Measurements from ENCODE around the gene LINGO3.

Gene LINGO3

DNA sequence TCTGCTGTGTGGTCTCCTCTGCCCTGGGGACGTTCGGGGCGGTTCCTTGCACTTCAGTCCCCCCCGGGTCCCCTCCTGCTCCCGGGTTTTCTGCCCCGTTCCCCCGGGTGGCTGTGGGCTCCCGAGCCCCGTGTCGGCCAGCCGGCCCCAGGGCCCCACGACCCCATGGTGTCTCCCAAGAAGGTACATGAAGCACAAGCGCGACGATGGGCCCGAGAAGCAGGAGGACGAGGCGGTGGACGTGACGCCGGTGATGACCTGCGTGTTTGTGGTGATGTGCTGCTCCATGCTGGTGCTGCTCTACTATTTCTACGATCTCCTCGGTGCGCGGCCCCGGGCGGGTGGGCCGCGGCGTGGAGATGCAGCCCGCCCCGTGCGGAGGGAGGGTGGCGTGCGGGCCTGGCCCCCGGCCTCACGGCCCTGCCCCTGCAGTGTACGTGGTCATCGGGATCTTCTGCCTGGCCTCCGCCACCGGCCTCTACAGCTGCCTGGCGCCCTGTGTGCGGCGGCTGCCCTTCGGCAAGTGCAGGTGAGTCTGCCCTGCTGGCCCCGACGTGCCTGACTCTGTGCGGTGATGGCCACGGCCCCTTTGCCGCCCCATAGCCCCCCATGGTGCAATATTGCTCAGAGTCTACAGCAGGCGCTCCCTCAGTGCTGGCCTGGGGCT, 31.8 kb upstream of the LINGO3 start:
- DNase-seq (ENCODE audit: low read depth in 2 of 2): no peak

DNA sequence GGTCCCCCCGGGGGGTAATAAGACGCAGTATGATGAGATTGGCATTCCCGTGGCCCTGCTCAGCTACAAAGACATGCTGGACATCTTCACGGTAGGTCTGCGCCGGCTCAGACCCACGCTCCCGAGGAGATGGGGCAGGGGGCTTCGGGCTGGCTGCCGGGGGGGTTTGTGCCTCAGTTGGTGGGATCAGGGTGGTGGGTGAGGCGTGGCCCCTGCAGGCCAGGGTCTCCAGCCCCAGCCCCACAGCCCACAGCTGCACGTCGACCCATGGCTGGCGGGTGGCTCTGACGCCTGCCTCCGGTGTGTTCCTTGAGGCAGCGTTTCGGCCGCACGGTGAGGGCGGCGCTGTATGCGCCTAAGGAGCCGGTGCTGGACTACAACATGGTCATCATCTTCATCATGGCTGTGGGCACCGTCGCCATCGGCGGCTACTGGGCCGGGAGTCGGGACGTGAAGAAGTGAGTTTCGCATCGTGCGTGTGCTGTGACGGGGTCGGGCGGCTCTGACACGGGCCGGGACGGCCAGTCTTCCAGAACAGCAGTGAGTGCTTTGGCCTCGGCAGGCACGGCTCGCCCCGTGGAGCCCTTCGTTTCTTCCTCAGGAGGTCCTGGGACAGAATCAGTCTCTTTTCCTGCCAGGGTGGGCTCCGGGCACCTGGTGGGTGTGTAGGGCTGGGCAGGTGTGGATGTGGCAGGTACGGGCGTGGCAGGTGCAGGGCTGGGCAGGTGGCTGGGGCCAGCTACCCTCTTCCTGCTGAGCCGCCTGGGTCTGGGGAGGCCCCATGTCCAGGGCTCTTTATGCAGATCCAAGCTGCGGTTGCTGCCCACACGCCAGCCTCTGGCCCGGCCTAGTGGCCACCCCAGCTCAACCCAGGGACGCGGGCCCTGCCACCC, 31.0 kb upstream of the LINGO3 start:
- DNase-seq (ENCODE audit: low read depth in 2 of 2): no peak

DNA sequence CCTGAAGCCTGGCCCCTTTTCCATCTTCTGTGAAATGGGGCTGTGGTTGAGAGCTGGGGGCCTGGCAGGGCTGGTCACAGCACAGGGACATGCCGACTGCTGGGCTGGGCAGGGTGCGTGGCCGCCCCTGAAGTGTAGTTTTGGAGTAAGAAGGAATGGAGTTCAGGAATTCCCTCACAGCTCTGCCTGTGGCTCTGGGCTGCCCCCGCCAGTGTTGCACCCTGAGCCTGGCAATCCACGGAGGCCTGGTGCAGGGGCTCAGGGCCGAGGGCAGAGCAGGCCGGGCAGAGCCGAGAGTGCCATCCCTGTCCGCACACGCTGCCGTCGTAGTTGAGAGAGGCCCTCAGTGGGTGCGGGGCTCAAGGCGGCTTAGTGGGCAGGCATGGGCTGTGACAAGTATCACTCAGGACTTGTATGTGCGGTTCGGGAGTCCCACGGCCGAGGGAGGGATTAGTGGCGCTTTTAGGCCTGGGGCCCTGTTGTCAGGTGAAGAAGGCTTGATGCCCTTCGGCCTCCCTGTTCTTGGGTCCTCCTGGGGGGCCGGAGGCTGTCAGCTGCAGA, 30.2 kb upstream of the LINGO3 start:
- no peak for DNase-seq (ENCODE audit: low read depth in 2 of 2)

DNA sequence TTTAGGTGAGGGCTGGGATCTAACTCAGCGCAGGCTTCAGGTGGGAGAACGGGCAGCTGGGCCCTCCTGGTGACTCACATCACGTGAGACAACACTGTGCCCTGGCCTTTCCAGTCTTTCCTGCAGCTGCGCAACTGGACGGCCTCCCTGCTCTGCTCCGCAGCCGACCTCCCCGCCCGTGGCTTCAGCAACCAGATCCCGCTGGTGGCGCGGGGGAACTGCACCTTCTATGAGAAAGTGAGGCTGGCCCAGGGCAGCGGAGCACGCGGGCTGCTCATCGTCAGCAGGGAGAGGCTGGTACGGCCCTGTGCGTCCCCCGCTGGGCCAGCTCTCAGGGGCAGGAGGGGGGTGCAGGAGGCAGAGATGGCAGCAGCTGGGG, 29.4 kb upstream of the LINGO3 start:
- peak in 1 of 2 experiments; percentile 12 for DNase-seq (ENCODE audit: low read depth in 2 of 2)

DNA sequence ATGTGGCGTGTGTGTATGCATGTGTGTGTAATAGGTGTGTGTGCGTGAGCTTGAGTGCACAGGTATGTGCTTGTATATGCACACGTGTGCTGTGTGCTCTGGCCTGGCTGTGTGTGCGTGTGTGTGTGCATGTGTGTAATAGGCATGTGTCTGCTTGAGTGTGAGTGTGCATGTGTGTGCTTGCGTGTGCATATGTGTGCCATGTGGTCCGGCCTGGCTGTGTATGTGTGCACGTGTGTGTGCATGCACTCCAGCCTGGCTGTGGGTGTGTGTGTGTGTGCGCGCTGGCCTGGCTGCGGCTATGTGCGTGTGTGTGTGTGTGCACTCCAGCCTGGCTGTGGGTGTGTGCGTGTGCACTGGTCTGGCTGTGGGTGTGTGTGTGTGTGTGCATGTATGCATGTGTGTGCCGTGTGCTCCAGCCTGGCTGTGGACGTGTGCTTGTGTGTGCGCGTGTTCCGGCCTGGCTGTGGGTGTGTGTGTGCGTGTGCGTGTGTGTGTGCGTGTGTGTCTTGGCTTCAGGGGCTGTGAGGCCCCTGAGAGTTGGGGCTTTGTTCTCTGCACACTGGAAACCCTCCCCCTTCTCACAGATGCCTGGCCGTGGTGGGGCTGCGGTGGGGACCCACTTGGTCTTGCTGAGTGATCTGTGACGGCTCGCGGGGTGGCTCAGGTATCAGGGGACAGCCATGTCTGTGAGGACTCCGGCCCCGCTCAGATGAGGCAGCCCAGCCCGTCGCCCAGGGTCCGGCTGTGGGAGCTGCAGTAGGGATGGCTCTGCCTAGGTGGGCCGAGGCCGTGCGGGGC, 28.8 kb upstream of the LINGO3 start:
- no peak for DNase-seq (ENCODE audit: low read depth in 2 of 2)

DNA sequence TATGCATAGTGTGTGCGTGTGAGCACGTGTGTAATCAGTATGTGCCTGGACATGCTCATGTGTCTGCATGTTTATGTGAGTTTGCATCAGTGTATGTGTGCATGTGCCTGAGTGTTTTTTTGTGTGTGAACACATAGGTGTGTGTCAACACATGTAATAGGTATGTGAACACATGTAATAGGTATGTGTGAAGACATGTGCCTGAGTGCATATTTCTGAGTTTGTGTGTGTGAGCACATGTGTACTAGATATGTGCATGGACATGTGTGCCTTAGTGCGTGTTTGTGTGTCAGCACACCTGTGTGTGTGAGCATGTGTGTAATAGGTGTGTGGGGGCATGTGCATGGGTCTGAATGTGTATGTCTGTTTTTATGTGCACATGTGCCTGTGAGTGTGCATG, 27.9 kb upstream of the LINGO3 start:
- no peak for DNase-seq (ENCODE audit: low read depth in 2 of 2)

DNA sequence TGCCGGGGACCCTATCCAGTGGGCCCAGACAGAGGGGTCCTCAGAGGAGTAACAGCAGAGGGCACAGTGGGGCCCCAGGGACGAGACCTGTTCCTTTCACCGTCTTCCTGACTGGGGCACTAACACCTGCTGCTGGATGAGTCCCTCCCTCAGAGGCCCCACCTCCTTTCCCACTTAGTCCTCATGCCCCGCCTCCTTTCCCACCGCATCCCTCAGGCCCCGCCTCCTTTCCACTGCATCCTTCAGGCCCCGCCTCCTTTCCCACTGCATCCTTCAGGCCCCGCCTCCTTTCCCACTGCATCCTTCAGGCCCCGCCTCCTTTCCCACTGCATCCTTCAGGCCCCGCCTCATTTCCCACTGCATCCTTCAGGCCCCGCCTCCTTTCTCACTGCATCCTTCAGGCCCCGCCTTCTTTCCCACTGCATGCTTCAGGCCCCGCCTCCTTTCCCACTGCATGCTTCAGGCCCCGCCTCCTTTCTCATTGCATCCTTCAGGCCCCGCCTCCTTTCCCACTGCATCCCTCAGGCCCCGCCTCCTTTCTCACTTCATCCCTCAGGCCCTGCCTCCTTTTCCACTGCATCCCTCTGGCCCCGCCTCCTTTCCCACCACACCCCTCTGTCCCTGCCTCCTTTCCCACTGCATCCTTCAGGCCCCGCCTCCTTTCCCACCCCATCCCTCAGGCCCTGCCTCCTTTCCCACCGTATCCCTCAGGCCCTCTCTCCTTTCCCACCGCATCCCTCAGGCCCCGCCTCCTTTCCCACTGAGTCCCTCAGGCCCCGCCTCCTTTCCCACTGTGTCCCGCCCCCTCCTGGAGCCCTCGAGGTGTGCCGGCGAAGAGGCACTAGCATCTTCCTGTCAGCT, 27.3 kb upstream of the LINGO3 start:
- DNase-seq (ENCODE audit: low read depth in 2 of 2): no peak

DNA sequence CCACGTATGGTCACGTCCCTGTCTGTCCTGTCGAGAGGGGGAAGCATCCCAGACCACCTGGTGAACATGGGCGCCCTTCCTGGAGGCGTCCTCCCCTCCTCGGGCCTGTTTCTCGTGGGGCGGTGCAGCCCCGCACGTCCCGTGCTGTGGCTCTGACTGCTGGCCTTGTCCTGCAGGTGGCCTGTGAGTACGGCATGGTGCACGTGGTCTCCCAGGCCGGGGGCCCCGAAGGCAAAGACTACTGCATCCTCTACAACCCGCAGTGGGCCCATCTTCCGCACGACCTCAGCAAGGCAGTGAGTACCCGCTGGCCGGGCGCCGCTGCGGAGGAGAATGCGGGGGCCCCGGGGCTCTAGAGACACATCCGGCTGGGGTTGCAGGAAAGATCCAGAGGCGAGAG, 26.5 kb upstream of the LINGO3 start:
- no peak for DNase-seq (ENCODE audit: low read depth in 2 of 2)

DNA sequence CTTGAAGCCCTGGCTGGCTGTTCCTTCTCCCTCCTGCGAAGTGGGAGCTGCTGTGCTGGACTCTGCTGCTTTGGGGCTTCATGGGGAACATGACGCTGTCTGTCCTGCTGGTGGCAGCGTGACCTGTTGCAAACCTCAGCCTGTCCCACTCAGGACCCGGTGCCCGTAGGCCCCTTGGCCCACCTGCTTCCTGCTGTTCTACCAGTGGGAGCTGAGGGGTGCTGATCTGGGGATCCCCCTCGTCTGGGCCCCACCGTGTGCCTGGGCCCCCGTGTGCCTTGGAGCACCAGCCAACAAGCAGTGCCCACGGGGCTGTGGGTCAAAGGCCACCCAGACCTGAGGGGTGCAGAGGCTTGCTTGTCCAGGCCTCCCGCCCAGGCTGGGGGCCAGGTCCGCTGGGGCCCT, 25.9 kb upstream of the LINGO3 start:
- DNase-seq (ENCODE audit: low read depth in 2 of 2): no peak

DNA sequence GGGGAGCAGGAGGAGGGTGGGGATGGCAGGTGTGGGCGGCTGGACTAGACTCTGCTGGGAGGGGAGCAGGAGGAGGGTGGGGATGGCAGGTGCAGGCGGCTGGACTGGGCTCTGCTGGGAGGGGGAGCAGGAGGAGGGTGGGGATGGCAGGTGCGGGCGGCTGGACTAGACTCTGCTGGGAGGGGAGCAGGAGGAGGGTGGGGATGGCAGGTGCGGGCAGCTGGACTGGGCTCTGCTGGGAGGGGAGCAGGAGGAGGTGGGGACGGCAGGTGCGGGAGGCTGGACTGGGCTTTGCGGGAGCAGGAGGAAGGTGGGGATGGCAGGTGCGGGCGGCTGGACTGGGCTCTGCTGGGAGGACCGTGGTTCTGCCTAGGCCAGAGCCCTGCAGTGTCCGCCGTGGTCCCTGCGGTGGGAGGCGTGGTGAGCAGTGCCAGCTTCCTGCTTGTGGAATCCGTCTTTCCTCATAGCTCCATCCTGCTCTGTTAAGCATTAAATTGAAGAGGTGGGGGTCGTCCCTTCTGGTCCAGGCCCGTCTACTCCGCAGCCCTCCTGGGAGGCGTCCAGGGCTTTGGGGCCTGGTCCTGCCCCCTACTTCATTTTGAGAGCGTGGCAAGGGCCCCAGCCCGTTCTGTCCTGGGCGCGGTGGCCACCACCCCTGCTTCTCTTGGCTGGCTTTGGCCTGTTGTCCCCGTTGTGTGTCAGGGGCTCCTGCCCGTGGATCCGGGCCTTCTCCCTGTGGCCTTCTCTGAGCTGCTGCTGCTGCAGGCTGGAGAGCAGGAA, 25.3 kb upstream of the LINGO3 start:
- no peak for DNase-seq (ENCODE audit: low read depth in 2 of 2)

DNA sequence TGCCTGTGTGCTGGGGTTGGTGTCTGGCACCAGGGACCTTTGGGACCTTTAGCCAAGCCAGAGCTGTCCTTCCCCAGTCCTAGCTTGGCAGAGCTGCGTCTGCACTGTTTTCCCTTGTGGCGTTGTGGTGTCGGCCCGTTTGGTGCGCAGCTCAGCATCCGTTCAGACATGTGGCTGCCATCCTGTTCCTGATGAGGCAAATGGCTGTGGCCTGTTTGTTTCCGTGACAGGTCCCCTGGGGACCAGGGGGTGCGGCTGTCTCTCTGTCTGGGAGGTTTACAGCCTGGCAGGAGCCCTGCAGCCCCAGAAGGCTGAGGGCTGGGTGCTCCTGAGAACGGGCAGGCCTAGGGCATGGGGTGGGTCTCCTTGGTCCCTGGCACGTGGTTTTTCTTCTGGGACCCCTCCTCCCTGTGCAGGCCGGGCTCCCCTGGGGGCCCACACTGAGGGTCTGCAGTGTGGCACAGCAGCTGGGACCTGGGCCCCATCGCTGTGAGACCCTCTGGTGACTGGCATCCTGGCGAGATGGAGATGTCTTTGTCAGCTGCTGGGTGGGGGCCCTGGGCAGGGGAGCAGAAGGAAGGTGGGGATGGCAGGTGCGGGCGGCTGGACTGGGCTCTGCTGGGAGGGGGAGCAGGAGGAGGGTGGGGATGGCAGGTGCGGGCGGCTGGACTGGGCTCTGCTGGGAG, 24.5 kb upstream of the LINGO3 start:
- DNase-seq (ENCODE audit: low read depth in 2 of 2): no peak

DNA sequence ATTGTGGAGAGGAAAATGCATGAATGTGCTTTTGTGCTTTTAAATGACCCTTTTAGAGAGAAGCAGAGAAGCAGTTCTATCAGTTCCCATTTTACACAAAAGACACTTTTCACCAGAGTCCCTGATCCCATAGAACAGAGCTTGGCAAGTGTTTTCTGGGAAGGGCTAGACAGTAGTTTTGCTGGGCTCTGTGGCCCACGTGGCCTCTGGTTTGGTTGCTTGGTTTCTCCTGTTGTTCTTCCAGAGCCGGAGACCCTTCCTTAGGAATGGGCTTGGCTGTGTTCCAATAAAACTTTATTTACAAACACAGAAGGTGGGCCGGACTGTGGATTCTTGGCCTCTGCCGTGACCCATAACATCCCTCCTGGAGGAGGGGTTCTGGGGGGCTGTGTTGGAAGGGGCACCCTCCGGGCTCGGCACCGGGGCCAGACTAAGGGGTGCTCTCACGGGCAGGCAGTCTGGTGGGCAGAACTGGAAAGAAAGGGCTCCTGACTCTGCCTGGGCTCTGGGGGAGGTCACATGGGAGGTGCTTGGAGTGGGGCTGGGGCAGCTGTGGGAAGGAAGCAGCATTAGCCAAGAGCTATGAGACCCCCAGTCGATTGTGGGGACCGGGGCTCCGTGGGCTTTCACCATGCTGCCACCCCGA, 23.8 kb upstream of the LINGO3 start:
- no peak for DNase-seq (ENCODE audit: low read depth in 2 of 2)

DNA sequence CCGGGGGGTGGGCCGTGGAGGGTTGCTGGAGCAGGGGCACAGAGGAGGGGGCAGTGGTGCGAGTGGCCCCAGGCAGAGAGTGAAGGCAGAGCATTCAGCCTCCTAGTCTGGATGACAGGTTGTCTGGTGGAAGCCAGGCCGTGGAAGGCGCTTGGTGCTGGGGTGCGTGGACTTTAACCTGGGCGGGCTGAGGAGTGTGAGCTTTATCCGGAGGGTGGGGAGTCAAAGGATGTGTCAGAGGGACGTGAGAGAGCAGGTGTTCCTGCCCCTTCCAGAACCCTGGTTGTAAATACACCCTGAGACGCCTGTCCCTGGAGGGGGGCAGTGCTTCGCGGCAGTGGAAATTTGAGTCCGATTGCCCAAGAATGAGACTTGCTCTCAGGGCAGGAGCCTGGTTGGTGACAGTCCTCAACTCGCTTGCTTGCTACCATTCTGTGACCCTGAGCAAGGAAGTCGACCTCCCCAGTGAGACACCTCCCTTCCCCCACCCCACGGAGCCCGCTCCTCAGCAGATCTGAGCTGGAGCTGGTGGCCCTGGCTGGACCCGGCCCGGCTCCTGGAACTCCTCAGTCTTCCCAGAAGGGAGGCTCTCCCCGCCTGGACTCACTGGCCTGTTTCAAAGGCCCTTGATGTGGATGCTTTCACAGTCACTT, 22.8 kb upstream of the LINGO3 start:
- DNase-seq (ENCODE audit: low read depth in 2 of 2): no peak

DNA sequence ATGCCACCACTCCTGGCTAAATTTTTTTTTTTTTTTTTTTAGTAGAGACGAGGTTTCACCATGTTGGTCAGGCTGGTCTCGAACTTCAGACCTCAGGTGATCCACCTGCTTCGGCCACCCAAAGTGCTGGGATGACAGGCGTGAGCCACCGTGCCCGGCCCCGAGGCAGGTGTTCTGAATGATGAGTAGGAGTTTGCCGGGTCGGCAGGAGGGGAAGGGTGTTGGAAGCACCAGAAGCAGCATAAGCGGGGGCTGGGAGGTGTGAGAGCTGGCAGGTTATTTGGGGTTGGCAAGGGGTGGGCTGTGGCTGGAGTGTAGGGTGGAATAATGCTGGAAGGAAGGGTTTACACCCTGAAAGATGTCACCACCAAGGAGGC, 22.3 kb upstream of the LINGO3 start:
- no peak for DNase-seq (ENCODE audit: low read depth in 2 of 2)

DNA sequence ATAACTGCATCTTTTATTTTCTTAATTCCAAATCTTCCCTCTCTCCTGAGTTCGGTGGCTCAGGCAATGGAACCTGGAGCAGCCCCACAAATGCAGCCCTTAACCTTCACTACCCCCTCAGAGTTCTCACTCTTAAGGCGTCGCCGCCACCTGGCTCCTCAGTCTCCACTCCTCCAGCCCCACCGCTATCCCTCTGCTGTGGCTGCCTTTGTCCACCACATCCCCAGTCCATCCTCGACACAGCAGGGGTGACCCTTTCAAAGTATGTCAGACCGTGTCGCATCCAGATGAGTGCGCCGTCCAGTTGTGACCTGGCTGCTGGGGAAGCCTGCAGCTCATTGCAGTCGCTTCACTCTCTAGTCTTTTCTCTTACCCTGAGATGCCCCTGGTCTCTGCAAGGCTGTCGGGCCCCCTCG, 21.6 kb upstream of the LINGO3 start:
- DNase-seq (ENCODE audit: low read depth in 2 of 2): no peak

DNA sequence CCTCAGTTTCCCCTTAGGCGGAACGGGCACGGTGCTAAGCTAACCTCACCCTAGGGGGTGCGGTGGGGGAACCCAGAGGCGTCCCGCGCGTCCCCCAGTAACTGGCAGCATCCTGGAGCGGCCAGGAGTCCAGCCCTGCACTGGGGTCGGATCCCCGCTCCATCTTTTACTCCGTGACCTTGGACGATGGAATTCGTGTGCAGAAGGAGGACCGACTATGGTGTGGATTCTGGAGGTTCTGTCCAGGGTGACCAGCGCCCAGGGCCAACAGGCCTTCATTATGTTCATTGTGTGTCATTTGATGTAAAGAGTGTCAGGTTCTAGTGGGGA, 21.2 kb upstream of the LINGO3 start:
- DNase-seq (ENCODE audit: low read depth in 2 of 2): no peak

DNA sequence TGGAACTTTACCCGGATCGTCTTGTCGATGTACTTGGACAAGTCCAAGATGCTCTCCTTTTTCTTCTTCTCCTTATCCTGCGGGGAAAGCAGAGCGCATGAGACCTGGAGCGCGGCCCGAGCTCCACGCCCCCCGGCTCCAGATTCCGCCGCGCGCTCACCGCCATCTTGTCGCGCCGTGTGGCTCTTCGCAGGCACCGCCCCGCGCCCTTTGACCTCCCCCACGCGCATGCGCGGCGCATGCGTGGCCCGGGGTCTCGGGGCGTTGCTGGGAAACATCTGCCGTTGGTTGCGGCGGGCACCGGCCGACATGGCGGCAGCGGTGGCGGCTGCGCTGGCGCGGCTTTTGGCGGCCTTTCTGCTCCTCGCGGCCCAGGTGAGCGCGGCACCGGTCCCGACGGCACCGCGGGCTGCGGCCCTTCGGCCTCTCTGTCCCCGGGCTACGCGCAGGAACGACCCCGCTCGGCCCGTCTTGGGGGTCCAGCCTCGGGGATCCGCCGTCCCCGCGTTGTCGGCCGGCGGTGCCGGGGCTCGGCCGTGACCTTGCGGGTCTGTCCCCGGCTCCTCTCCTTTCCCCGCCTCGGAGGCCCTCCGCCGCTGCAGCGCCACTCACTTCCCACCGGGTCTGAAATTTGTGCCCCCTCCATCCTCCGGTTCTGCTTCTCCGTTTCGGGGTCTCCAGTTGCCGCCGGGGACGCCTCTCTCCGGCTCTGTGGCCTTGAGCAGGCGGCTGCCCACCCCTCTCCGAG, 20.6 kb upstream of the LINGO3 start, which contains the start of the genes LSM7 and SPPL2B:
TSS of gene LSM7 (minus strand) at position 186 of the 748 bp plus-strand sequence. CDS start at position 166, 20 bp downstream.
TSS of gene SPPL2B (plus strand) at position 284 of the 748 bp plus-strand sequence. CDS start at position 310, 26 bp downstream.
- peak; percentile 69 to 72 for DNase-seq (ENCODE audit: low read depth in 2 of 2)
